GM12891 (cell line): ENCODE measurements around the gene CCDC13.

Experiments used
- DNase-seq: peaks from one replicate; pipeline ENCODE4 v3.0.0; 2011; ENCODE audit warnings: low spot score; ENCODE audit not compliant: insufficient read length
- FAIRE-seq: peaks from 2 replicates; lab custom pipeline; 2011; peaks lifted over from hg19 to GRCh38; lab: Jason Lieb, UNC
- PAX5 ChIP-seq: IDR thresholded peaks from 2 replicates; pipeline ENCODE4 v1.6.1; 2011; ENCODE audit warnings: low read length, moderate library complexity, mild to moderate bottlenecking; ENCODE audit not compliant: insufficient read depth, severe bottlenecking
- POLR2A ChIP-seq: IDR thresholded peaks from 2 replicates; pipeline ENCODE4 v1.6.1; 2011; ENCODE audit warnings: low read depth, low read length, control low read depth
- POLR2AphosphoS5 ChIP-seq: IDR thresholded peaks from 2 replicates; pipeline ENCODE4 v1.6.1; 2011; ENCODE audit warnings: low read depth, low read length, control low read depth
- POU2F2 ChIP-seq: IDR thresholded peaks from 2 replicates; pipeline ENCODE4 v1.6.1; 2011; ENCODE audit warnings: low read depth, mild to moderate bottlenecking, control low read depth, low read length, moderate library complexity
- SPI1 ChIP-seq: IDR thresholded peaks from 2 replicates; pipeline ENCODE4 v1.6.1; 2011; ENCODE audit warnings: low read depth, low read length, control low read depth
- TAF1 ChIP-seq: IDR thresholded peaks from 2 replicates; pipeline ENCODE4 v1.6.1; 2011; ENCODE audit warnings: low read depth, low read length, control low read depth

CCDC13 gene

GRCh38 chr3:42730706-42731420 is 42.2 kb downstream of the CCDC13 start:
- no peak for FAIRE-seq
- no peak for DNase-seq

GRCh38 chr3:42730294-42730693 is 42.8 kb downstream of the CCDC13 start:
- TF ChIP-seq POU2F2 (no peak), PAX5 (no peak), SPI1 (no peak), TAF1 (no peak), POLR2A (no peak), POLR2AphosphoS5 (no peak)
- FAIRE-seq (no peak), DNase-seq (no peak)

More at GRCh38 chr3:42730706-42731420, 42.2 kb downstream of the CCDC13 start:
- TF ChIP-seq PAX5, result no peak
- TF ChIP-seq TAF1, result no peak
- TF ChIP-seq POLR2AphosphoS5, result no peak
- TF ChIP-seq POU2F2, result no peak
- TF ChIP-seq POLR2A, result no peak
- TF ChIP-seq SPI1, result no peak

- DNase-seq (no peak), FAIRE-seq (no peak)
- TF ChIP-seq POLR2AphosphoS5 (no peak), TAF1 (no peak), POU2F2 (no peak), POLR2A (no peak), SPI1 (no peak), PAX5 (no peak)
Observed at GRCh38 chr3:42729404-42730145, 43.5 kb downstream of the CCDC13 start.

GRCh38 chr3:42728668-42729364 is 44.2 kb downstream of the CCDC13 start:
- TF ChIP-seq POLR2AphosphoS5 (no peak), SPI1 (no peak), TAF1 (no peak), POU2F2 (no peak), PAX5 (no peak), POLR2A (no peak)
- FAIRE-seq (no peak), DNase-seq (no peak)

- FAIRE-seq, result no peak
- TF ChIP-seq POLR2AphosphoS5, result no peak
- no peak for DNase-seq
Observed at GRCh38 chr3:42728056-42728455, 45.0 kb downstream of the CCDC13 start.

- FAIRE-seq (no peak), DNase-seq (no peak)
- TF ChIP-seq POU2F2 (no peak), TAF1 (no peak), PAX5 (no peak), POLR2AphosphoS5 (no peak), POLR2A (no peak), SPI1 (no peak)
Observed at GRCh38 chr3:42725454-42725853, 47.6 kb downstream of the CCDC13 start.

GRCh38 chr3:42723219-42723618 is 49.8 kb downstream of the CCDC13 start:
- FAIRE-seq, result no peak
- TF ChIP-seq POU2F2, result no peak
- TF ChIP-seq PAX5, result no peak
- TF ChIP-seq POLR2A, result no peak
- TF ChIP-seq TAF1, result no peak
- TF ChIP-seq POLR2AphosphoS5, result no peak
- TF ChIP-seq SPI1, result no peak

More at GRCh38 chr3:42723219-42723618, 49.8 kb downstream of the CCDC13 start:
- no peak for DNase-seq
